ENCODE data around the gene CMTR1. TPM values are rescaled to one million over a fixed set of nuclear protein-coding genes. Genes with fewer than 3 reads are reported as not detected.

Gene CMTR1
- total RNA-seq, 2 experiments from 2014 or later, result 71.7 to 74.2 TPM

GRCh38 chr6:37489697-37490336 lies 56.8 kb downstream of the CMTR1 start:
- Mint-ChIP-seq H3K9me3 (ENCODE audit: insufficient read depth) (no peaks in the 10 kb centered on the region), H3K4me1 (ENCODE audit: low read depth) (peaks cover 37% of the 10 kb centered on the region), H3K4me3 (no peak overlapping the region), H3K27ac (peak overlapping the region; percentile 84), H3K27me3 (ENCODE audit: low read depth) (no peaks in the 10 kb centered on the region), H3K36me3 (ENCODE audit: low read depth) (peaks cover 12% of the 10 kb centered on the region)
- ChIA-PET POLR2A (interaction anchor here (1.2 kb wide), 1 partner anchor 12 kb away, joined by 3 read pairs; no protein-coding TSS in a partner anchor), CTCF (interaction anchor here (0.7 kb wide), 1 partner anchor 76 kb away, joined by 3 read pairs; no protein-coding TSS in a partner anchor)
- DNase-seq, result no peak
- ATAC-seq, result peak; percentile 57

- H3K4me3 Mint-ChIP-seq, result no peak overlapping the region
- ChIA-PET CTCF (interaction anchor here (1.5 to 3.1 kb wide), 3 partner anchors 11 to 68 kb away, joined by 5 to 12 read pairs (median 7); no protein-coding TSS in a partner anchor), POLR2A (interaction anchor here (1.2 to 2.5 kb wide), 2 partner anchors 11 to 26 kb away, joined by 3 to 12 read pairs; no protein-coding TSS in a partner anchor)
- ATAC-seq (no peak), DNase-seq (no peak)
- H3K36me3 Mint-ChIP-seq (ENCODE audit: low read depth), result peaks cover 14% of the 10 kb centered on the region
- peaks cover 42% of the 10 kb centered on the region for H3K4me1 Mint-ChIP-seq (ENCODE audit: low read depth)
- peak overlapping the region; percentile 84 for H3K27ac Mint-ChIP-seq
- no peaks in the 10 kb centered on the region for H3K27me3 Mint-ChIP-seq (ENCODE audit: low read depth)
- H3K9me3 Mint-ChIP-seq (ENCODE audit: insufficient read depth), result no peaks in the 10 kb centered on the region
Observed at GRCh38 chr6:37490536-37491170, 57.6 kb downstream of the CMTR1 start.

- Mint-ChIP-seq H3K9me3 (ENCODE audit: insufficient read depth) (no peaks in the 10 kb centered on the region), H3K27ac (no peak overlapping the region), H3K4me1 (ENCODE audit: low read depth) (peaks cover 45% of the 10 kb centered on the region), H3K27me3 (ENCODE audit: low read depth) (no peaks in the 10 kb centered on the region), H3K36me3 (ENCODE audit: low read depth) (peaks cover 10% of the 10 kb centered on the region), H3K4me3 (no peak overlapping the region)
- ATAC-seq, result no peak
- POLR2A ChIA-PET, result interaction anchor here (0.6 to 2.5 kb wide), 5 partner anchors 10 to 1282 kb away, joined by 3 to 12 read pairs (median 3); no protein-coding TSS in a partner anchor
- no peak for DNase-seq
- CTCF ChIA-PET, result interaction anchor here (1.1 to 3.1 kb wide), 6 partner anchors 11 to 201 kb away, joined by 3 to 13 read pairs (median 6); no protein-coding TSS in a partner anchor
Observed at GRCh38 chr6:37491171-37491829, 58.3 kb downstream of the CMTR1 start.

GRCh38 chr6:37491830-37492208 lies 58.8 kb downstream of the CMTR1 start:
- Mint-ChIP-seq H3K4me3 (no peak overlapping the region), H3K4me1 (ENCODE audit: low read depth) (peaks cover 48% of the 10 kb centered on the region), H3K27me3 (ENCODE audit: low read depth) (no peaks in the 10 kb centered on the region), H3K36me3 (ENCODE audit: low read depth) (peaks cover 9% of the 10 kb centered on the region), H3K9me3 (ENCODE audit: insufficient read depth) (no peaks in the 10 kb centered on the region), H3K27ac (no peak overlapping the region)
- ATAC-seq (no peak), DNase-seq (no peak)
- POLR2A ChIA-PET, result interaction anchor here (0.6 to 2.5 kb wide), 4 partner anchors 10 to 1282 kb away, joined by 3 to 12 read pairs (median 7); no protein-coding TSS in a partner anchor
- CTCF ChIA-PET, result interaction anchor here (1.1 to 3.1 kb wide), 6 partner anchors 10 to 201 kb away, joined by 3 to 13 read pairs (median 6); no protein-coding TSS in a partner anchor

GRCh38 chr6:37492236-37492972 lies 59.4 kb downstream of the CMTR1 start:
- POLR2A ChIA-PET, result interaction anchor here (0.9 to 2.5 kb wide), 3 partner anchors 9 to 24 kb away, joined by 3 to 12 read pairs (median 11); no protein-coding TSS in a partner anchor
- Mint-ChIP-seq H3K36me3 (ENCODE audit: low read depth) (peaks cover 9% of the 10 kb centered on the region), H3K27me3 (ENCODE audit: low read depth) (no peaks in the 10 kb centered on the region), H3K4me1 (ENCODE audit: low read depth) (peaks cover 51% of the 10 kb centered on the region), H3K27ac (no peak overlapping the region), H3K9me3 (ENCODE audit: insufficient read depth) (no peaks in the 10 kb centered on the region), H3K4me3 (no peak overlapping the region)
- ATAC-seq (no peak), DNase-seq (no peak)
- CTCF ChIA-PET, result interaction anchor here (0.6 to 3.1 kb wide), 6 partner anchors 9 to 200 kb away, joined by 3 to 13 read pairs (median 6); no protein-coding TSS in a partner anchor

GRCh38 chr6:37492991-37493660 lies 60.1 kb downstream of the CMTR1 start:
- DNase-seq (no peak), ATAC-seq (no peak)
- Mint-ChIP-seq H3K4me1 (ENCODE audit: low read depth) (peaks cover 57% of the 10 kb centered on the region), H3K9me3 (ENCODE audit: insufficient read depth) (no peaks in the 10 kb centered on the region), H3K4me3 (no peak overlapping the region), H3K27me3 (ENCODE audit: low read depth) (no peaks in the 10 kb centered on the region), H3K27ac (no peak overlapping the region), H3K36me3 (ENCODE audit: low read depth) (peaks cover 12% of the 10 kb centered on the region)
- ChIA-PET CTCF (interaction anchor here (0.6 to 3.1 kb wide), 3 partner anchors 9 to 72 kb away, joined by 3 to 13 read pairs (median 12); no protein-coding TSS in a partner anchor), POLR2A (no interaction called here)

- Mint-ChIP-seq H3K4me1 (ENCODE audit: low read depth) (peaks cover 60% of the 10 kb centered on the region), H3K4me3 (no peak overlapping the region), H3K27ac (no peak overlapping the region), H3K27me3 (ENCODE audit: low read depth) (no peaks in the 10 kb centered on the region), H3K36me3 (ENCODE audit: low read depth) (peaks cover 13% of the 10 kb centered on the region), H3K9me3 (ENCODE audit: insufficient read depth) (no peaks in the 10 kb centered on the region)
- POLR2A ChIA-PET, result no interaction called here
- DNase-seq (no peak), ATAC-seq (no peak)
- CTCF ChIA-PET, result no interaction called here
Observed at GRCh38 chr6:37493661-37493995, 60.6 kb downstream of the CMTR1 start.

- Mint-ChIP-seq H3K4me1 (ENCODE audit: low read depth) (peaks cover 63% of the 10 kb centered on the region), H3K36me3 (ENCODE audit: low read depth) (peaks cover 18% of the 10 kb centered on the region), H3K4me3 (no peak overlapping the region), H3K27ac (no peak overlapping the region), H3K9me3 (ENCODE audit: insufficient read depth) (no peaks in the 10 kb centered on the region), H3K27me3 (ENCODE audit: low read depth) (no peaks in the 10 kb centered on the region)
- DNase-seq (no peak), ATAC-seq (no peak)
- CTCF ChIA-PET, result interaction anchor here (1.6 to 1.9 kb wide), 3 partner anchors 21 to 72 kb away, joined by 3 to 6 read pairs (median 4); no protein-coding TSS in a partner anchor
- POLR2A ChIA-PET, result interaction anchor here (0.5 to 1.9 kb wide), 4 partner anchors 21 to 203 kb away, joined by 3 to 9 read pairs (median 4); partner anchors contain the start of gene CMTR1
Observed at GRCh38 chr6:37495244-37495934, 62.4 kb downstream of the CMTR1 start.

- Mint-ChIP-seq H3K27ac (peak overlapping the region; percentile 60), H3K4me3 (no peak overlapping the region), H3K4me1 (ENCODE audit: low read depth) (peaks cover 67% of the 10 kb centered on the region), H3K9me3 (ENCODE audit: insufficient read depth) (no peaks in the 10 kb centered on the region), H3K36me3 (ENCODE audit: low read depth) (peaks cover 18% of the 10 kb centered on the region), H3K27me3 (ENCODE audit: low read depth) (no peaks in the 10 kb centered on the region)
- POLR2A ChIA-PET, result interaction anchor here (1.4 kb wide), 1 partner anchor 20 kb away, joined by 4 read pairs; no protein-coding TSS in a partner anchor
- CTCF ChIA-PET, result interaction anchor here (1.0 kb wide), 3 partner anchors 19 to 26 kb away, joined by 3 read pairs; no protein-coding TSS in a partner anchor
- ATAC-seq, result no peak
- DNase-seq, result no peak
Observed at GRCh38 chr6:37496951-37497885, 64.2 kb downstream of the CMTR1 start.

Data from activated CD8-positive, alpha-beta T cell treated with anti-CD3 and anti-CD28 coated beads, Interleukin-2, amount 10 ng/mL, durations not matched to agents 7 days and 5 days (primary cell).